ENCODE results near the gene BRD3.

Gene BRD3

DNA sequence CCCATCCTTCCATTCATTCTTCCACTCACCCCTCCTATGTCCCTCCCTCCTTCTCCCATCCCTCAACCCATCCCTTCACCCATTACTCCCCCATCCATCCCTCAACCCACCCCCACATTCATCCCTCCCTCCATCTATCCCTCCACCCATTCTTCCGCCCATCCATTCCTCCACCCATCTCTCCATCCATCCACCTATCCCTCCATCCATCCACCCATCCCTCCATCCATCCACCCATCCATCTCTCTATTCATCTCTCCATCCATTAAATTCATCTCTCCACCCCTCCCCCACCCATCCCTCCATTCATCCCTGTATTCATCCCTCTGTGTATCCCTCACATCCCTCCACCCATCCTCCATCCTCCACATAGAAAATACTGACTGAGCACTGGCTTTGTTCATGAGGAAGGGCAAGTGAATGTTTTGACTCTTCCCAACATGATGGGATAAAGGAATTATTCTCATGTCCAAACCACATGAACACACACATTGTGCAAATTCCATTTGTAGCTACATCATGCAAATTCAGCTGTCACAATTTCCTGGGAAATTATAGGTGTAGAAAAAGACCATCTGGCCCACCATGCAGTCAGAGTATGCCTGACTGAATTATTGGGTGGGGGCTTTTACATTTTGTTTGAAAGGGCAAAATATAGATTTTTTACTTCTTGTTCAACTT lies 68.8 kb downstream of the BRD3 start:
- H3K4me3 ChIP-seq (ENCODE audit: low read length): no peak overlapping the region
- TF ChIP-seq, protein P1, sequence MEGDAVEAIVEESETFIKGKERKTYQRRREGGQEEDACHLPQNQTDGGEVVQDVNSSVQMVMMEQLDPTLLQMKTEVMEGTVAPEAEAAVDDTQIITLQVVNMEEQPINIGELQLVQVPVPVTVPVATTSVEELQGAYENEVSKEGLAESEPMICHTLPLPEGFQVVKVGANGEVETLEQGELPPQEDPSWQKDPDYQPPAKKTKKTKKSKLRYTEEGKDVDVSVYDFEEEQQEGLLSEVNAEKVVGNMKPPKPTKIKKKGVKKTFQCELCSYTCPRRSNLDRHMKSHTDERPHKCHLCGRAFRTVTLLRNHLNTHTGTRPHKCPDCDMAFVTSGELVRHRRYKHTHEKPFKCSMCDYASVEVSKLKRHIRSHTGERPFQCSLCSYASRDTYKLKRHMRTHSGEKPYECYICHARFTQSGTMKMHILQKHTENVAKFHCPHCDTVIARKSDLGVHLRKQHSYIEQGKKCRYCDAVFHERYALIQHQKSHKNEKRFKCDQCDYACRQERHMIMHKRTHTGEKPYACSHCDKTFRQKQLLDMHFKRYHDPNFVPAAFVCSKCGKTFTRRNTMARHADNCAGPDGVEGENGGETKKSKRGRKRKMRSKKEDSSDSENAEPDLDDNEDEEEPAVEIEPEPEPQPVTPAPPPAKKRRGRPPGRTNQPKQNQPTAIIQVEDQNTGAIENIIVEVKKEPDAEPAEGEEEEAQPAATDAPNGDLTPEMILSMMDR (conservative IDR thresholded peaks at IDR 0.05; ENCODE audit: low read length): no peak
- DNase-seq (ENCODE audit: low read depth): peak; percentile 83

DNA sequence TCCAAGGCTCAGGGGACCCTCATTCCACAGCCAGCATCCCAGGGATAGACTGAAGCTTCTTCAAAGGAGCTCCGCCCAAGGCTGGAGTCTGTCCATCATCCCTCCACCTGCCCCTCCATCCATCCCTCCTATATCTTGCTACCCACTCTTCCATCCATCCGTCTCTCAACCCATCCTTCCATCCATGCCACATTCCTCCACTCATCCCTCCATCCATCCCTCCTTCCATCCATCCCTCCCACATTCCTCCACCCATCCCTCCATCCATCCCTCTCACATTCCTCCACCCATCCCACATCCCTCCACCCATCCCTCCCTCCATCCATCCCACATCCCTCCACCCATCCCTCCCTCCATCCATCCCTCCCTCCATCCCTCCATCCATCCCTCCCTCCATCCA lies 70.2 kb downstream of the BRD3 start:
- TF ChIP-seq, protein P1 (conservative IDR thresholded peaks at IDR 0.05; ENCODE audit: low read length): no peak
- H3K4me3 ChIP-seq (ENCODE audit: low read length): no peak overlapping the region
- DNase-seq (ENCODE audit: low read depth): no peak

DNA sequence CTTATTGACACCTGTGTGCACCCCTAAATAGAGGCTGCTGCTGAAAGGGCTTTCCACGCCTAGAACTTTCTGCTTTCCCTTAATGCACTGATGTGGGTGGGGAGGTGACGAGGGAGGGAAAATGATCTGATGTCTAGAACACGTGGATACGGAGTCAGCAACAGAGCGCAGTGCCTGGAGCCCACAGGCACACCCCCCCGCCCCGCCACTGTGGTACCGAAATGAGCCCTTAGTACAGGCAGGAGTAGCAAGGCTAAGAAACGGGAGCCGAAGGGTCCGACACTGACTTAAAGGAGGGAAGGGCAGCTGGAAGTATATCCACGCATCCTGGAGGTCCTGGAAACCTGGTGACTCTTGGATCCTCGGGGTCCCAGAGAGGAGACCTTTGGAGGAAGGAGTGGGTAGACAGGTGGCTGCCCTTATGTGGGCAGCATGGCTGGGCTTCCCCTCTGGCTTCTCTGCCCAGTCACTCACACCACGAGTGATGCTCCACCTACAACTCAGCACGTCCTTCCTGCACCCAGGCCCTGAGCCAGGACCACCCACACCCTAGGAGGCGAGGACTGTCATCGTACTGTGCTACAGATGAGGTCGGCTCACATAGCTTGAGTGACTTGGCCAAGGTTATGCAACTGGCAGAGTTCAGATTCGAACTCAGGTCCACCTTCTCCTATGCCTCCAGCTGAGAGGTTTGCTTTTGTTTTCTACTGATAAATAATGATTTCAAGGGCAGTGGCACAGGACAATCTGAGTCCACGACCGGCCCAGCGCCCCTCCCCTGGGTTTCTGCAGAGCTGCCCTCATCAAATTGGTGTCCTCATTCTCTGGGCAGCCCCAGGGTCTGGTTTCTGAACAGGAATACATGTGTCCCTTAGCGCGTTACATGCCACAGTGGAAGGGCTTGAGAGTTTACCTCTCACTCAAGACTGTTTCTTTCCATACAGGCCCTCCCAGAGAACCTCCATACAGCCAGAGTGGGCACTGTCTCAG lies 71.0 kb downstream of the BRD3 start:
- peak; percentile 35 for DNase-seq (ENCODE audit: low read depth)
- no peak overlapping the region for H3K4me3 ChIP-seq (ENCODE audit: low read length)
- TF ChIP-seq, protein P1 (conservative IDR thresholded peaks at IDR 0.05; ENCODE audit: low read length): no peak

DNA sequence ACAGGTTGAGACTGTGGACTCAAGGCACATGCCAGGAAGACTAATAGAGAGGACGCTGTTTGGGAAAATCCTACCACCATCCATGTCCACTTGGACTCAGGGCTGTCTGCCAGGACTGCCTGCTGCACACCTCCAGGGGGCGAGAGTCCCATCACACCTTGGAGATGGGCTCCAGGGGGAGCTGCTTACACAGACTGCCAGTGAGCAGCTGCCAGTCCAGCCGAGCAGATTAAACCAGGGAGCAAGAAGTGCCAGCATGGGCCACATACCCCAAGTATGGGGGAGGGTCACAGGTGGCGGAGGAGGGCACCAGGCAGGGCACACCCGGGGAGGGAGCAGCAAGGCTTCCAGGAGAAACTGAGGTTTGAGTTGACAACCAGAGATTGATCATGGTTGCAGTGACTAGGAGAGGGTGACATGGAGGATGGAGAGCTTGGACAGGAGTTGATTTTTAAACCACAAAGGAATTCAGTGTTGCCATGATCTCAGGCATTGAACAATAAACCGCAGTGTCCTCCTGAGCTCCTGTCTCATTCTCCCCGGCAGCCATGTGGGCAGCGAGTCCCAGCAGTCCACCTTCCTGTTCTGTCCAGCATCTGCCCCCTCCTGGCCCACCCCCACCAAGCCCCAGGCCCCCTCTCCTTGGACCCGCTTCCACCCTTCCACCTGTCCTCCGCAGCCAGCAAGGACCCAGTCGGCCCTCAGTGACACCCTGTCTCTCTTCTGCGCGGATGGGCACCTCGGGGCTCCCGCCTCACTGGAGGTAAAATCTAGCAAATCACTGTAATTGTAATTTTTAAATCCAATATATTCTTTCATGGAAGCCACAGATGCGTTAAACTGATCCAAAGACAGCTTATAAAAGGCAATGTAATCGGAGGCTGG lies 72.6 kb downstream of the BRD3 start:
- TF ChIP-seq, protein P1 (conservative IDR thresholded peaks at IDR 0.05; ENCODE audit: low read length): peak; percentile 39
- DNase-seq (ENCODE audit: low read depth): peak; percentile 54
- H3K4me3 ChIP-seq (ENCODE audit: low read length): no peak overlapping the region

DNA sequence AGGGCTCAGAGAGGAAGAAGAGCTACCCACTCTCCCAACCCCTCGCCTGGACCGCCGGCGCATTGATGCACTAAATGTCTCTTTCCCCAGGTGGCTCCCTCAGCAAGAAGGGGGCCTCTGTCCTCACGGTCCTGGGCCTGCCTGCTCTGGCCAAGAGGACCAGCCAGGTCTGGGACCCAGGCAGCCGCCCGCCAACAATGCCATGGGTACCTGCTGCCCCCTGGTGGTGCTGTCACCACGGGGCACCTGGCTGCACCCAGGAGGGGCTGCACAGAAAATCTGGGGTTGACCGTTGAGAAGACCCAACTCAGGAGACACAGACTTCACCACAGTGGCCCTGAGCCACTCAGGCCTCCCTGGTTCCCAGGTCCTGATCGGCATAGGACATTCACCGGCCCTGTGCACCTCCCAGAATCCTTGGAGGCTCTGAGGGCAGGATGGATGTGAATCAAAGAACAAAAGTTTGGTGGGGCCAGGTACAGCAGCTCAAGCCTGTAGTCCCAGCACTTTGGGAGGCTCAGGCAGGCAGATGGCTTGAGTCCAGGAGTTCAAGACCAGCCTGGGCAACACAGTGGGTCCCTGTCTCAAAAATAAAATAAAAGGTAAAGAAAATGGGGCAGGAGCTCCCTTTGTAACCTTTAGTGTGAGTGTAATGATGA lies 73.3 kb downstream of the BRD3 start:
- DNase-seq (ENCODE audit: low read depth): peak; percentile 43
- H3K4me3 ChIP-seq (ENCODE audit: low read length): no peak overlapping the region
- TF ChIP-seq, protein P1 (conservative IDR thresholded peaks at IDR 0.05; ENCODE audit: low read length): peak; percentile 94

DNA sequence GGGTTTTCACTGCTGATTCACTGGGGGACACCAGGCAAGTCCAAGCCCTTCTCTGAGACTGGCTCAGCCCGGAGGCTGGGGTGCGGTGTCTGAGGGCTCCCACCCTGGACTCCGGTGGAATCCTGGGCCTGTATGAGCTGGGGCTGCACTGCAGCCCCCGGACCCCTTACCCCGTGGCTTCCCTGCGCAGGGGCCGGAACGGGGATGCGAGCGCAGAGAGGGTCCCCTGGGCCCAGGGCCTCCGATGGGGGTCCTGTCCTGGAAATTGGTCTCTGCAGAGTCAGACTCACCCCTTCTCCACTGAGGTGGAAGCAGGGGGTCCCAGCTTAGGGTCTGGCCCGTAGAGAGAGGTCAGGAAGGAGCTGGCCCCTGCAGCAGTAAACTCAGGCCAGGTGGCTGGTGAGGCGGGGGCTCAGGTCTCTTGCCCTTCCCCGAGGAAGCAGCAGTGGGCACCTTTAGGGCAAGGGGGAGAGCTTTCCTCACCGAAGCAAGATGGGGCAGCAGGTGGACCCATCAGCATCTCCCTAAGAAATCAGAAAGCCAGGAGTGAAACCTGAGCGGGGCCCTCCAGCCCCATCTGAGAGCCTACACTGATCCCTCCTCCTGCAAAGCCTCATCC lies 74.1 kb downstream of the BRD3 start:
- TF ChIP-seq, protein P1 (conservative IDR thresholded peaks at IDR 0.05; ENCODE audit: low read length): no peak
- DNase-seq (ENCODE audit: low read depth): no peak
- peak overlapping the region; percentile 87 for H3K4me3 ChIP-seq (ENCODE audit: low read length)

All from AG10803 (cell line).